HG03039 (cell line): ENCODE data around the gene CLEC19A.

Experiments used
- ATAC-seq: cut with Tn5 transposase; IDR thresholded peaks from one replicate; pipeline ENCODE4 v1.9.1; 2021; ENCODE audit warnings: mild to moderate bottlenecking, moderate library complexity; ENCODE audit not compliant: unreplicated experiment

The CLEC19A gene

DNA sequence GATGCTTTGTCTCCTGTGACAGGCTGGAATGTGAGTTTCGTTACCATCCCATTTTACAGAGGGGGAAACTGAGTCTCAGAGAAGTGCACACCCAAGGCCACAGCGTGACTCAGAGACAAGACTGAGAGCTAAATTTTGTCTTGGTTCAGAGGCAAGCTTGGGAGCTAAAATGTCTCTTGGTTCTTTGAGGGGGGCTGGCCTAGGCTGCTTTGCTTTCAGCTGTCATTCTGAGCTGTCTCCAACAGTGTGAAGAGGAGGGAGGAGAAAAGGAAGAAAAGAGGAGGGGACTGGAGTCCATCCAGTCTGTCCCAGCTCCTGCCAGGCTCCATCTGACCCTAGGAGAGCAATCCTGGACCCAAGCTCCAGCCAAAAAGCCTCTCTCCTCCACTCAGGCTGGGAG is at the start of gene CLEC19A:
TSS of gene CLEC19A (plus strand) at position 301 of the 400 bp plus-strand sequence. CDS start 121 bp downstream, outside the sequence.
- no peak for ATAC-seq

- ATAC-seq = no peak
Measured at GRCh38 chr16:19235886-19236285, 49.6 kb upstream of the CLEC19A start.

- no peak for ATAC-seq
Measured at GRCh38 chr16:19236561-19237209, 48.8 kb upstream of the CLEC19A start.

DNA sequence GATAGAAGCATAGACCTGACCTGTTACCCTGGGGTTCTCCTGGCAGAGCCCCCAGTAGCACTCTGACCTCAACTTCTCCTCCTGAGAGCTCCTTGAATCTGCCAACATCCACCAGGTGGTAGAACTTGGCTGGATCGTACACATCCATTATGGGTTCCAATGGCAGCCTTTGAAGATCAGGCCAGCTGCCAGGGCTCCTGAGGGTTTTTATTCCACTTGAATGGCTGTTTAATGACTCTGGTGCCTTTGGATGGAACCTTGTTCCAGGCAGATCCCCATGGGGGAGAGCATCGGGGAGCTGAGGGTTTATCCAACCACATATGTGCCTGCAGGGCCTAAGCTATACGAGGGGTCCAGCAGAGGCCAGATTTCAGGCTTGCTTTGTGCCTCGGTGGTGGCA is 47.1 kb upstream of the CLEC19A start:
- no peak for ATAC-seq

GRCh38 chr16:19239511-19240155 is 45.9 kb upstream of the CLEC19A start:
- no peak for ATAC-seq

GRCh38 chr16:19240494-19240893 is 45.0 kb upstream of the CLEC19A start:
- no peak for ATAC-seq

GRCh38 chr16:19241512-19241911 is 44.0 kb upstream of the CLEC19A start:
- no peak for ATAC-seq

DNA sequence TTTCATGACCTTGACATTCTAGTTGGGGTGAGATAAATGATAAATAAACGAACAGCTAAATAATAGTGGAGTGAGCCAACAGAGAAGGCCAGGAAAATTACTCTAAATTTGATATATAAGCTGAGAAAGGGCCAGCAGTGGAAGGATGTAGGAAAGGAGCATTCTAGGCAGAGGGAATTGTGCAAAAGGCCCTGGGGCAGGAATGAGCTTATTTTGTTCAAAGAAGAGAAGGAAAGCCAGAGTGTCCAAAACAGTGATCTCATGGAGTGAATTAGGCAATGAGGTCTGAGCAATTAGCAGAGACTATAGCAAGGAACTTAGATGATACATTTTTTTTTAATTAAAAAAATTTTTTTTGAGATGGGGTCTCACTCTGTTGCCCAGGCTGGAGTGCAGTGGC is 43.3 kb upstream of the CLEC19A start:
- no peak for ATAC-seq

DNA sequence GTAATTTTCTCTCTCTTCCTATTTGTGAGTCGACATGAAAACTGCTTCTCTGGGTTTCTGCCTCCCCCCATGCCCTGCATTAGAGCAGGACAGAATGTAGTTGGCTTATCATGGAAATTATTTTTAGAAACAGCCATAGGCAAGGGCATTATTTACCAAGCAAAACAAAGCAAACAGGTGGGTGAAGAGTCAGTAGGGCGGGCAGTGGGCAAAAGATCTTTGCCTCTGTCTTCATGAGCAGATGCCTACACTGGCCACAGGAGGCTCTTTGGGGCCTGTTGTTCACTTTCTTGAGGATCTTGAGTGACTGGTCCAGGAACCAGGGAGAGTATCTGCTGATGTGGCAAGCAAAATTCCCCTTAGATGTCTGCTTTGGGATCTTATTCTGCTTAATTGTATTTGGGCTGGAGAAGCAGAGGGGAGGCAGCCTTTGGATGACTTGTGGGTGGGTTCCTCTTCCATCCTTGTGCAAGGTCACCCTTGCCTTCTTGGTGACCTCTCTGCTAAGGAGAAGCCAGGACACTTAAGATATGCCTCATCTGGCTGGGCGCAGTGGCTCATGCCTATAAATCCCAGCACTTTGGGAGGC is 42.5 kb upstream of the CLEC19A start:
- no peak for ATAC-seq

DNA sequence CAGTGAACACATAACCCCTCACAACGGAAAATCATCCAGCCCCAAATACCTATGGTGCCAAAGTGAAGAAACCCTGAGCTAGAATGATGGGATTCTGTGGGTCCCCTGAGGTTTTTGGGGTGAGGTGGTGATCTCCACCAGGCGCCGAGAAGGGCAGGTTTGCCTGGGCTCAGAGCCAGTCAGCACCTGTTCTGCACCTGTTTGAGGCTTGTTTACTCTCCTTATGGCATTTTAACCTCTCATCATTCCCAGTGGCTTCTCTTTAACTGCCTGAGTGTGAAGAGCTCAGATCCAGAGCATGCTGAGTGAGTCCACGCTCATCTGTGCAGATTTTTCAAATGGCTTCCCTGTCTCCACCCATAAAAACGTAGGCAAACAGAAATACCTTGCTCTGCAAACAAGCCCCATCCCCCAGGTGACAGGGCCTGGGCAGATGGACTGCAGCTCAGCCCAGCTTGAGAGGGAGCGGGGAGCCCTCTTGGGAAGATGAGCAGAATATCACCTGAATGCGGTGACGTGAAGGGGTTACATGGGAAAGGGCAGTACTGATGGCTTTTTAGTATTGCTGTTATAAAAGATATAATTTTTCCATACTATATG is 40.1 kb upstream of the CLEC19A start:
- ATAC-seq = no peak

GRCh38 chr16:19252904-19253303 is 32.6 kb upstream of the CLEC19A start:
- ATAC-seq = no peak

DNA sequence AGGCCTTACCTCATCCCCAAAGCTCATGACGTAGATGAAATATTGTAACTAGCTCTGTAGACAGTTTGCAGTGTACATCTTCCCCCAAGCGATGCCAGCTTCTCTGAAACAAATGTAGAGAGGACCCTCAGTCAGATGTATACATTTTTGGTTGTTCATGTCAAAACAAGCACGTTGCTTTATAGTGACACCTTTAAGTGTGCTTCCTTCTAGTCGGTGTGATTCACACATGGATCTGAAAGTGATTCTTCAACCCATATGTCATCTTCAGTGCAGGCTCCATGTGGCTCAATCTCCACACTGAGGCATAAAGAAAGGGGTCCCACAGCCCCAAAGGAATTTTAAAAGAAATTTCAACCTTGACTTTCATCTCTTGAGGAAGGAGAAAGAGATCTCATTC is 30.9 kb upstream of the CLEC19A start:
- no peak for ATAC-seq

DNA sequence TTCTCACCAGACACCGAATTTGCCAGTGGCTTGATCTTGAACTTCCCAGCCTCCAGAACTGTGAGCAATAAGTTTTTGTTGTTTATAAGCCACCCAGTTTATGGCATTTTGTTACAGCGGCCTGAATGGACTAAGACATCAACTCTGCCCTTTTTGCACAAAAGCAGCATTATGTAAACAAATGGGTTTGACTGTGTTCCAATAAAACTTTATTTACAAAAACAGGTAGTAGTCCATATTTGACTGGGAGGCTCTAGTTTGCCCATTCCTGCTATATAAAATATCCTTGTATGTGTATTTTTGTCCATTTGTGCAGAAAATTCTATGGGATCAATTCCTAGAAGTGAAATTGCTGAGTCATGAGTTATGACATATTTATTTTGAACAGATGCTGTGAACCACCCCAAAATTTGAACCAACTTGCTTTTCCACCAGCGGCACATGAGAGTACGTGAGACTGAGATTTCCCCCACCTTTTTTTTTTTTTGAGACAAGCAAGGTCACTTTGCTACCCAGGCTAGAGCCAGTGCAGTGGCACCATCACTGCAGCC is 21.3 kb upstream of the CLEC19A start:
- ATAC-seq = no peak

DNA sequence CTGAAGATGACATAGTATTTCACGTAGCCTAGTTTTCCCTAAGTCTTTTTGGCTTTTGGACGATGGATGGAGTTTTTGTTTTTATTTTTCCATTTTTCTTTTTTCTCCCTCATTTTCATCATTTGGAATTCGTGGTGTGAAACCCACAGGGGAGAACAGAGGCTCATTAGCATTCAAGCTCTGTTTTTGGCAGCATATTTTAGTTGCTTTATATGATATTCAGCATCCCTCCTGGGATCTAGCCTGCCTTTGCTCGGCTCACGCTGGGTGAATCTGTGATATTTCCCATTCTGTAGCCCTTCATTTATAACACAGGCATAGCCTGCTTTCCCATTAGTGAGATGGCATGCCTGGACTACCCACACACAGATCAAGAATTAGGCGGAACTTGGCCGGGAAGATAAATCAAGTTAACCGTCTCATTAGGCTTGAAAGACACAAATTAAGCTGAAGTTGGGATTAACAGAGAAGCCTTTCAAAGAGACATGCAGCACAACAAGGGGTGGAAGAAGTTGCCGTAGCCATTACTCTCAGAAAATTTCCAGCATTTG is 20.1 kb upstream of the CLEC19A start:
- no peak for ATAC-seq

DNA sequence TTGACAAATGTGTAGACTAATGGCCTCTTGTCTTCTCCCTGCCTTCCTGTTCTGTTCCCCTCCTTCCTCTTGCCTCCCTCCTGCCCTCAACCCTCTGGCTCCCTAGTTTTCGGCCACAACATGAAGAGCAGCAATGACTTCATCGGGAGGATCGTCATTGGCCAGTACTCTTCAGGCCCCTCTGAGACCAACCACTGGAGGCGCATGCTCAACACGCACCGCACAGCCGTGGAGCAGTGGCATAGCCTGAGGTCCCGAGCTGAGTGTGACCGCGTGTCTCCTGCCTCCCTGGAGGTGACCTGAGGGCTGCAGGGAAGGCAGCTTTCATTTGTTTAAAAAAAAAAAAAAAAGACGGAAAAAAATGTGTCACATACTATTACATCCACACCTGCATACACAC is 18.8 kb upstream of the CLEC19A start:
- ATAC-seq = no peak

DNA sequence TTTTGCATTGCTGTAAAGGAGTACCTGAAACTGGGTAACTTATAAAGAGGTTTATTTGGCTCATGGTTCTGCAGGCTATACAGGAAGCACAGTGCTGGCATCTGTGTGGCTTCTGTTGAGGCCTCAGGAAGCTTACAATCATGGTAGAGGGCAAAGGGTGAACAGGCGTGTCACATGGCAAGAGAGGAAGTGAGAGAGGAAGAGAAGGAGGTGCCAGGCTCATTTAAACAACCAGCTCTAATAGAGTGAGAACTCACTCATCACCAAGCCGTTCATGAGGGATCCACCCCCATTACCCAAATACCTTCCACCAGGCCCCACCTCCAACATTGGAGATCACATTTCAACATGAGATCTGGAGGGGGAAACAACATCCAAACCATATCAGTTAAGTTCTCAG is 16.4 kb upstream of the CLEC19A start:
- no peak for ATAC-seq

DNA sequence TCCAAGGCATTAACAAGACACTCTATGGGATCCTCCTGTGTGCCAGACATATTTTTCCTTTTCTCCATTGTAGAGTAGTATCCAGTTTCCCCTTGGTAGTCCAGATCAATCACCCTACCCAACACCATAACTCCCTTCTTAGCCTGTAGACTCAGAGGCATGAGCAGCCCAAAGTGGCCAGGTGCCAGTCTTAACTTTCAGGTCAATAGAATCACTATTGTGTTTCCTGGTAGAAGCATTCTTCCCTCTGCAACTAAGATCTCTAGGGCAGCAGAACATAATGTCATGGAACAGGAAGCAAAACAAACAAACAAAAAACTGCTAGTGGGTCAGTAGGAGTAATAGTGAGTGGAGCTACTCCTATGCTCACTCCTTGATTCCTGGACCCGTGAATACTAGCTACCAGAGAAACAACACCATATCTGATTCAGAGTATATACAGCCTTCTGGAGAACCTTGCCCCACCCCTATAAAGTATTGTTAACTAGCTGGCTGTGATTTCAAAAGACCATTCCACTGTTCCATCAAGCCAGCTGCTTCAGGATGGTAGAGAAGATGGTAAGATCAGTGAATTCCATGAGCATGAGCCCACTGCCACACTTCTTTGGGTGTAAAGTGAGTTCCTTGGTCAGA is 11.2 kb upstream of the CLEC19A start:
- ATAC-seq = no peak

- ATAC-seq = no peak
Measured at GRCh38 chr16:19278403-19278802, 7.1 kb upstream of the CLEC19A start.

- no peak for ATAC-seq
Measured at GRCh38 chr16:19281246-19281645, 4.3 kb upstream of the CLEC19A start.

GRCh38 chr16:19282101-19282500 is 3.4 kb upstream of the CLEC19A start:
- ATAC-seq = no peak

GRCh38 chr16:19283637-19284036 is 1.9 kb upstream of the CLEC19A start:
- no peak for ATAC-seq
